EH (cell line): ENCODE data around the gene ARFGAP2.
"Not testable (repeated sequence)": the region's sequence is repeated elsewhere in the genome, so short reads cannot be mapped to it uniquely, and the experiment has no call there.

Experiments
- DNase-seq: peaks from one replicate; pipeline ENCODE4 v3.0.0-alpha.2; 2015; ENCODE audit warnings: low read depth

Gene ARFGAP2

GRCh38 chr11:47176328-47177228 lies at the start of gene ARFGAP2:
TSS of gene ARFGAP2 (minus strand) at chr11:47176879. CDS start at chr11:47176853, 26 bp downstream.
- DNase-seq = peak; percentile 96

DNA sequence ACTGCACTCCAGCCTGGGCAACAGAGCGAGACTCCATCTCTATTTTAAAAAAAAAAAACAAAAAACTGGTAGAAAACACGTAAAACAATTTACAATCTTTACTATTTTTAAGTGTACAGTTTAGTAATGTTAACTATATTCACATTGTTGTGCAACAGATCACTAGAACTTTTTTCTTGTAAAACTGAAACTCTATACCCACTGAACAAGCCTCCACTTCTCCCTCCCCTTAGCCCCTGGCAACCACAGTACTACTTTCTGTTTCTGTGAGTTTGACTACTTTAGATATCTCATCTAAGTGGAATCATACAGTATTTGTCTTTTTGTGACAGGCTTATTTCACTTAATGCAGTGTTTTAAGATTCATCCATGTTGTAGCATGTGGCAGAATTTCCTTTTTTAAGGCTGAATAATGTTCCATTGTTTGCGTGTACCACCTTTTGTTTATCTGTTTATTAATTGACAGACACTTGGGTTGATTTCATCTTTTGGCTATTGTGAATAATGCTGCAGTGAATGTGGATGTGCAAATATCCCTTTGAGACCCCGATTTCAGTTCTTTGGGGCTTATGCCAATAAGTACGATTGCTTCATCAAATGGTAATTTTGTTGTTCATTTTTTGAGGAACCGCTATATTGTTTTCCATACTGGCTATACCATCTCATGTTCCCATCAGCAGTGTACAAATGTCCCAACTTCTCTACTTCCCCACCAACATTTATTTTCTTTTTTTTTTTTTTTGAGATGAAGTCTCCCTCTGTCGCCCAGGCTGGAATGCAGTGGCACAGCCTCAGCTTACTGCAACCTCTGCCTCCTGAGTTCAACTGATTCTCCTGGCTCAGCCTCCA lies 49.1 kb upstream of the ARFGAP2 start:
- DNase-seq = peak; percentile 44

DNA sequence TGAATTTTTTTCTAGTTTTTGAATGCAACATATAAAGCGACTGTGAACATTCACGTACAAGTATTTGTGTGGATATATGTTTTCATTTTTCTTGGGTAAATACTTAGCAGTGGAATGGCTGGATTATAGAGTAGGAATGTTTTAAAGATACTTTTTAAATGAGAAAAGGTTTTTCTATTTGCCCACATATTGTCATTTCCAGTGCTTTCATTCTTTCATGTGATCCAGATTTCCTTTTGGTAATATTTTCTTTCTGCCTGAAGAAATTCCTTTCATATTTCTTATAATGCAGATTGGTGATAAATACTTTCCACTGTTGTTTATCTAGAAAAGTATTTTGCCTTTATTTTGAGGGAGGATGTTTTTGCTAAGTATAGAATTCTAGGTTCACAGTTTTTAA lies 46.0 kb upstream of the ARFGAP2 start:
- DNase-seq = peak; percentile 20

DNA sequence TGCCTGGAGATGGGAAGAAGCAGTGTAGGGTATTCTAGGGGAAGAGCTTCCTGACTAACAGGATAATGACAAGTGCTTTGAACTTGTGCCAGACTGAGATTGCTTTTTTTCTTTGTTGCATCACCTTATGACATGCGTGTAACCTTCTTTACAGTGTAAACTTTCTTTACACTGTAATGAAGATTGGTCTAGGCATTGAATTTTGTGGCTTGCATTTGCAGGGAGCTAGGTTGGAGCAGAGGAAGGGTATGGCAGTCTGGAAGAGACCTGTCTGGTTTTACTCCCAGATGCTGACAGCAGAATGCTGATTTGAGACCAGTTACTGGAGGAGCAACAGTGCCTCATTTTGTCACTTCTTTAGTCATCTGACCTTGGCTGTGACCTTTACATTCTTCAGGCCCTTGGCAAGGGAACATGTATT lies 43.7 kb upstream of the ARFGAP2 start:
- peak; percentile 80 for DNase-seq

DNA sequence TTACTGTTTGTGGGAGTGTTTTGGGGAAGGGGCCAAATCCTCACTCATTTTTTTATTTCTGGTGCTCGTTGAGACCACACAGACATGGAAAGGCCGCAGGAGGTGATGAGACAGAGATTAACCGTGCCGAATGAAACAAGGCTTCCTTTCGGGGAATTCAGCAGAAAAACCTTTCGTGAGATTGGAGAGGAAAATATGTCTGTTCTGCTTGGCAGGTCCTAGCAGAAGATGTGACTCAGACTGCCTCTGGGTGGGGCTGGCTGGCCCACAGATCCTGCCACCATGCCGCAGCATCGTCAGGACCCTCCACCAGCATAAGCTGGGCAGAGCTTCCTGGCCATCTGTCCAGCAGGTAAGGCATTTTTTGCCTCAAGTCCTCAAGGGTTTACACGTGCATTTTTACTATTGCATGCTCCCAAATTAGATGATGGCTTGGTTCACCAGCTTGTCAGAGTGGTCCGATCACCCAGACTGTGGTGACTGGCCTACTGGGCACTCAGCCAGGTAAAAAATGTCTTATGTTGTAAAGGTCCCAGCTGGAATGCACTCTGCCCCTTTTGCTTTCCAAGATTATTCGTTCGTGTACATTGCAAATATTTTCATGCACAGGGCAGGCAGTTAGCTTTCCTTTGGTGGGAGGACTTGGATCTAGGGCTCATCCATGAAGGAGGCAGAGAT lies 39.6 kb upstream of the ARFGAP2 start:
- DNase-seq = peak; percentile 94

DNA sequence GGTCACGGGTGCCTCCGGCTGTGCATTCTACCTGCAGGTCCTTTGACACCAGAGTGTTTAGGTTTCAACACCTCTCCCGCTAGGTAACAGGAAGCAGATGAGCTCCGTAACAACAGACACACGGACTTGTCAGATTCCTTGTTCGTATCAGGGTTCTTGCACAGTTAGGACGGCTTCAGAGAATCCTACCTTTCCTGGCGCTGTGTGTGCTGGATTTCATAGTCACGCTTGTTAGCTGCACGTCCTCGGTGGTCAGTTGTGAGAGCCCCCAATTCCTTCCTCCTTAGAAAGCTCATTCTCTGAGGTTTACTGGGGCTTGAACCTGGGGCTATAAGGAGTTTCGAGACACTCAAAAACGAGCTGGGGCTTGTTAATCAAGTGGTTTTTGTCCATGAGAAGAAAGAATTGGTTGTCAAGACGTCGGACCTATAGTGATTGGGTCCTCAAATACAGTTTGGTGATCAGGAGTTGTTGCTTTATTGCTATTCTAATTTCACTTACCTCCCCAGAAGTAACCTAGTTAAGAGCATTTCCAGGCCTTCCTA lies 38.8 kb upstream of the ARFGAP2 start:
- no peak for DNase-seq

GRCh38 chr11:47213950-47214565 lies 37.4 kb upstream of the ARFGAP2 start:
- peak; percentile 92 for DNase-seq

DNA sequence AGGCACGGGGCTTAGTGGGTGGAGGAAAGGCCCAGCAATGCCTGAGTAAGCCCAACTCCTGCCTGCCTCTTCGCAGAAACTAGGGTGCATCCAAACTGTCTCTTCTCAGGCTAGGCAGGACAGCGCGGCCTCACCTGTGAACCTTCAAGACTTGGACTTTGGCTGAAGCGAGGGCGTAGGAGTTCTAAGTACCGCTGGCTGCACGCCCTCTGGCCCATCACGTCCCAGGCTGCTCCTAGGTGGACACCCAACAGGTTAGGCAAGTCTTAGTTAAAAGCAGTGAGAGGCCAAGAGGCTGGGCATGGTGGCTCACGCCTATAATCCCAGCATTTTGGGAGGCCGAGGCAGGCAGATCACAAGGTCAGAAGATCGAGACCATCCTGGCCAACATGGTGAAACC lies 36.3 kb upstream of the ARFGAP2 start:
- DNase-seq = no peak

DNA sequence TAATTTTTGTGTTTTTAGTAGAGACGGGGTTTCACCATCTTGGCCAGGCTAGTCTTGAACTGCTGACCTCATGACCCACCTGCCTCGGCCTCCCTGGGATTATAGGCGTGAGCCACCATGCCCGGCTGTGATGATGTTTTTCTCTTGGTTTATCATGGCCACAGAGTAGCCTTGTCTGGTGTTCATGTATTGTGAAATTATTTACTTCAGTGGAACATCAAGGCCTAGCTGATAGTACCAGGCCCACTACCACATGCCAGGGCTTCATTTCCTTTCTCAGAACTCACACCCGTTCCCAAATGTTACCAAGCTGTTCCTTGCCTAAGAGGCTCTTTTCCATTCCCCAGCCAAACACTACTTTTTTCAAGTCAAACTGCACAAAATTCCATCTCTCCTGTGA lies 31.9 kb upstream of the ARFGAP2 start:
- DNase-seq = no peak

DNA sequence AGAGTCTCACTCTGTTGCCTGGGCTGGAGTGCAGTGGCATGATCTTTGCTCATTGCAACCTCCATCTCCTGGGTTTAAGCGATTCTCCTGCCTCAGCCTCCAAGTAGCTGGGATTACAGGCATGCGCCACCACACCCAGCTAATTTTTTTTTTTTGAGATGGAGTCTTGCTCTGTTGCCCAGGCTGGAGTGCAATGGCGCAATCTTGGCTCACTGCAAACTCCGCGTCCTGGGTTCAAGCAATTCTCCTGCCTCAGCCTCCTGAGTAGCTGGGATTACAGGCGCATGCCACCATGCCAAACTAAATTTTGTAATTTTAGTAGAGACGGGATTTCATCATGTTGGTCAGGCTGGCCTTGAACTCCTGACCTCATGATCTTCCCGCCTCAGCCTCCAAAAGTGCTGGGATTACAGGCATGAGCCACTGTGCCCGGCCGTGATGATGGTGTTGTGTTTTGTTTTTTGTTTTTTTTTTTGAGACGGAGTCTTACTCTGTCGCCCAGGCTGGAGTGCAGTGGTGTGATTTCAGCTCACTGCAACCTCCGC lies 31.4 kb upstream of the ARFGAP2 start:
- DNase-seq = not testable (repeated sequence)

GRCh38 chr11:47207459-47207858 lies 30.8 kb upstream of the ARFGAP2 start:
- no peak for DNase-seq

GRCh38 chr11:47206577-47206976 lies 29.9 kb upstream of the ARFGAP2 start:
- not testable (repeated sequence) for DNase-seq

DNA sequence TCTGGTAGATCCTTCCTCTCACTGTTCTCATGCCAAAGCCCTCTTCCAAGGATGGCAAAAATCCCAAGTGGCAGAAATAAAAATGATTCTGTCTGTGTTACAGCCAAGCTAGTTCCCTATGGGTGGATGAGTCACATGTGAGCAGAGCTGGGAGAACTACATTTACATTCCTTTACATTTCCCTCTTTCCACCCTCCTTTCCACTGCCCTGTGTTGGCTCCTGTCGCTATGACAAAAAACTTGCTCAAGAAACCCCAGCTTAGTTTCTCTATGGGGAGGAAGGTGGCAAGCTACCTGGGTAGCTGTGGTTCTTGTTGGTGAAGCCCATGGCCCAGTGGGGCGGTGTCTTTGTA lies 27.9 kb upstream of the ARFGAP2 start:
- DNase-seq = peak; percentile 83

DNA sequence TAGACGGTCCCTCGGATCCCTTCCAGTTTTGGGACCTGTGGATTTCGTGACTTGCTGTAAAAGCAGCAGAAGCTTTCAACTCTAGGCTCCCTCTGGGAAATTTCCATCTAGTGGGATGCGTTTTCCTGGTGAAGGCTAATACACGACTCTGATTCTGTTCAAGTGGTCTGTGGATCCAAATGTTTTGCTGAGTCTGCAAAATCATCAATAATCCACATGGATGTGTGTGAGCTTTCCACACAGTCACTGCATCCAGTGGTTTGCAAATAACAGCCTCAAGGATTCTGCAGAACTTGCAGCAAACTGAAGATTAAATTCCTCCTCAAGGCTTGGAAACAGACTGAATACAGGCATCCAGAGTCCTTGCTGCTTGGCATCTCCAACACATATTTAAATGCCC lies 25.9 kb upstream of the ARFGAP2 start:
- no peak for DNase-seq

DNA sequence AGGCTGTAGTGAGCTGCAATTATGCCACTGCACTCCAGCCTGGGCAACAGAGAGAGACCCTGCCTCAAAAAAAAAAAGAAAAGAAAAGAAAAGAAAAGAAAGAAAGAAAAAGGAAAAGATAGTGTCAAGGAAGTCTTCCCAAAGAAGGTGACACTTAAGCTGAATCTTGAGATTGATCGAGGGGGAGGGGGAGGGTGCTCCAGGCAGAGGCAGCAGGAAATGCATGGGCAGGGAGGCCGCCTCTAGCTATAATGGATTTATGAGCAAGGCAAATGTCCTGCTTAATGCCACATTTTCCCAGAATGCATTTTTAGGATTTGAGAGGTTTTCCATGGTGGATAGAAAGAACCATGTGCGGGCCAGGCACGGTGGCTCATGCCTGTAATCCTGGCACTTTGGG lies 24.3 kb upstream of the ARFGAP2 start:
- no peak for DNase-seq

GRCh38 chr11:47198161-47198560 lies 21.5 kb upstream of the ARFGAP2 start:
- DNase-seq = not testable (repeated sequence)

DNA sequence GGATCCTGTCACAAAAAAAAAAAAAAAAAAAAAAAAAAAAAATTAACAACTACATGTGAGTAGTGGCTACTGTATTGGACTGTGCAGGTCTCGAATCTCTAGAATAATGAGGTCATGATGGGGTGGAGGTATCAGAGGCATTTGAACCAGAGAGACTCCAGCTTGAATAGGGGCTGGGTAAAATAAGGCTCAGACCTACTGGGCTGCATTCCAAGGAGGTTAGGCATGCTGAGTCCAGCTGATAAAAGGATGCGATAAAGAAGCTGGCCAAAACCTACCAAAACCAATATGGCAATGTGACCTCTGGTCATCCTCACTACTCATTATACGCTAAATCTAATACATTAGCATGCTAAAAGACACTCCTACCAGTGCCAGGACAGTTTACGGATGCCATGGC lies 15.4 kb upstream of the ARFGAP2 start:
- DNase-seq = peak; percentile 31

- peak; percentile 56 for DNase-seq
Observed at GRCh38 chr11:47191137-47191536, 14.5 kb upstream of the ARFGAP2 start.

DNA sequence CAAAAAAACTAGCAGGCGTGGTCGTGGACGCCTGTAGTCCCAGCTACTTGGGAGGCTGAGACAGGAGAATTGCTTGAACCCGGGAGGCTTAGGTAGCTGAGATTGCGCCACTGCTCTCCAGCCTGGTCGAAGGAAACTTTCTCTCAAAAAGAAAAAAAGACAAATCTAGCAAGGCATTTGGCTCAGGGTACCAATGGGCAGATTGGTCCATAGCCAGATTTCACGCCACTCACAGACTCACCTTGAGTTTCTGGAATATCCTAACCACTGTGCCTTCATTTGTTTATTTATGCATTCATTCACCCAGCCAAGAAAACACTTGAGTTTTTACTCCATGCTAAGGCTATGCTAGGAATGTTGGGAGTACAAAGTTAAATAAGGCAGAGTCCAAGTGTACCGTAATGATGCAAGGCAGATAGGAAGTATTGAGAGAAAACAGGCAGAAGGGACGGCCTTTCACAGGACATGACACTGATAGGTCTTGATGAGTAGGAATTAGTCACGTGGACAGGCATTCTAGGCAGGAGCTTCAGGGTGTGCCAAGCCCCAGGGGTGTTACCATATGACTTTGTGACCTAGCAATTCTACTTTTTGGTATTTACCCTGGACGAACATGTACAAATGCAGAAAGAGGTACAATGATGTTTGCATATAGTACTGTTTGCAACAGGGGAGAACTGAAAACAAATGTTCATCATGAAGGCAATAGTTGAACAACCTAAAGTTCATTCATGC lies 12.6 kb upstream of the ARFGAP2 start:
- peak; percentile 94 for DNase-seq

- DNase-seq = no peak
Observed at GRCh38 chr11:47188259-47188658, 11.6 kb upstream of the ARFGAP2 start.

DNA sequence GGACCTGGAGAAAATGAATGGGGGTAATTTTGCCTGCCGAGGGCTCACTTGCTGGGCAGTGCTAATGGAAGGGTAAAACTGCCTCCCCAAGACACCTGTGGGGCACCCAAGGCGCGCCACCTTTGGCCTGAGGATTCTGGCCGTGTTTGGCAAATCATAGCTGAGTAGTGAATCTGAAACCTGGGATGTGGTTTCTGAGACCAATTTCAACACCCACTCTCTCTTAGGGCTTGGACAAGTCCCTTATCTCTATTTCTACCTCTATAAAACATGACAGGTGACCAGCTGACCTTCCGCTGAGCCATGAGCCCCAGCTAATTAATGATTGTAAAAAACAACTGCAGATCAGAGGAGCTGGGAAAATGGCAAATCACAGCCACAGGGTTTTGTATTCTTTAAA lies 11.0 kb upstream of the ARFGAP2 start:
- no peak for DNase-seq
